GM12878 (cell line): ENCODE results near the gene LAP3. TPM values are rescaled to one million over a fixed set of nuclear protein-coding genes. Genes with fewer than 3 reads are reported as not detected.
A peak's percentile ranks its signal among the peaks of the same experiment; 100 is the strongest.

Experiments used
- ATF2 ChIP-seq: IDR thresholded peaks from 2 replicates; pipeline ENCODE4 v1.6.1; 2012; ENCODE audit warnings: low read length, inconsistent platforms
- BACH1 ChIP-seq: fragments of 450-650 bp; IDR thresholded peaks from 2 replicates; pipeline ENCODE4 v1.6.1; 2017; ENCODE audit warnings: mild to moderate bottlenecking, borderline replicate concordance
- BMI1 ChIP-seq: fragments of 450-650 bp; IDR thresholded peaks from 2 replicates; pipeline ENCODE4 v1.6.1; 2016; ENCODE audit warnings: mild to moderate bottlenecking, moderate library complexity, borderline replicate concordance
- BRCA1 ChIP-seq: IDR thresholded peaks from 2 replicates; pipeline ENCODE4 v1.6.1; 2011; ENCODE audit warnings: low read depth, low read length, improper control_type of control experiment
- DPF2 ChIP-seq: fragments of 450-650 bp; IDR thresholded peaks from 2 replicates; pipeline ENCODE4 v1.6.1; 2017; ENCODE audit warnings: mild to moderate bottlenecking
- EGR1 ChIP-seq, 2 experiments: IDR thresholded peaks; 1 replicate in 1 of 2; 2 replicates in 1 of 2; pipeline ENCODE4 v1.6.1; 2011 to 2012; ENCODE audit warnings: low read depth in 2 of 2, low read length in 2 of 2, borderline replicate concordance in 1 of 2, mild to moderate bottlenecking in 1 of 2, moderate library complexity in 1 of 2
- ELK1 ChIP-seq: IDR thresholded peaks from 2 replicates; pipeline ENCODE4 v1.6.1; 2012; ENCODE audit warnings: low read depth, low read length, improper control_type of control experiment
- EZH2 ChIP-seq: IDR thresholded peaks from 2 replicates; pipeline ENCODE4 v1.6.1; 2012; ENCODE audit warnings: low read depth, mild to moderate bottlenecking, control low read depth, inconsistent platforms, low read length, borderline replicate concordance; ENCODE audit not compliant: control insufficient read depth
- HDAC6 ChIP-seq: fragments of 200-600 bp; sonication (generic); IDR thresholded peaks from one replicate; pipeline ENCODE4 v1.8.0; 2017; ENCODE audit warnings: antibody characterized with exemption; ENCODE audit not compliant: unreplicated experiment
- HSF1 ChIP-seq: fragments of 150-350 bp; IDR thresholded peaks from 2 replicates; pipeline ENCODE4 v1.6.1; 2014; ENCODE audit warnings: mild to moderate bottlenecking, low read depth, low read length
- JUNB ChIP-seq: IDR thresholded peaks from 2 replicates; pipeline ENCODE4 v1.6.1; 2016; ENCODE audit warnings: antibody characterized with exemption, mild to moderate bottlenecking
- KLF5 ChIP-seq: fragments of 450-650 bp; IDR thresholded peaks from 2 replicates; pipeline ENCODE4 v1.6.1; 2014; ENCODE audit warnings: mild to moderate bottlenecking; ENCODE audit not compliant: partially characterized antibody
- MAX ChIP-seq: IDR thresholded peaks from 2 replicates; pipeline ENCODE4 v1.6.1; 2012; ENCODE audit warnings: low read depth, low read length, improper control_type of control experiment
- MXI1 ChIP-seq: fragments of 150-350 bp; IDR thresholded peaks from 2 replicates; pipeline ENCODE4 v1.6.1; 2011; ENCODE audit warnings: low read depth, mild to moderate bottlenecking, inconsistent platforms, low read length, improper control_type of control experiment
- MYC ChIP-seq: IDR thresholded peaks from 2 replicates; pipeline ENCODE4 v1.6.1; 2011; ENCODE audit warnings: mild to moderate bottlenecking, low read length, moderate library complexity, inconsistent platforms; ENCODE audit not compliant: insufficient read depth, insufficient replicate concordance, insufficient read length, severe bottlenecking
- POLR2AphosphoS2 ChIP-seq: IDR thresholded peaks from 2 replicates; pipeline ENCODE4 v1.6.1; 2011; ENCODE audit warnings: low read depth, mild to moderate bottlenecking, low read length, improper control_type of control experiment, moderate library complexity
- RUNX3 ChIP-seq: IDR thresholded peaks from 2 replicates; pipeline ENCODE4 v1.6.1; 2012; ENCODE audit warnings: low read length, inconsistent platforms
- SKIL ChIP-seq: fragments of 450-650 bp; IDR thresholded peaks from 2 replicates; pipeline ENCODE4 v1.6.1; 2017; ENCODE audit warnings: mild to moderate bottlenecking, low read depth, inconsistent platforms; ENCODE audit not compliant: poor library complexity, severe bottlenecking
- SMAD1 ChIP-seq: fragments of 450-650 bp; IDR thresholded peaks from 2 replicates; pipeline ENCODE4 v1.6.1; 2018; ENCODE audit warnings: mild to moderate bottlenecking, low read depth; ENCODE audit not compliant: partially characterized antibody
- SREBF1 ChIP-seq: IDR thresholded peaks from 2 replicates; pipeline ENCODE4 v1.6.1; 2012; ENCODE audit warnings: mild to moderate bottlenecking, low read length
- TCF7 ChIP-seq: IDR thresholded peaks from 2 replicates; pipeline ENCODE4 v1.6.1; 2014; ENCODE audit warnings: antibody characterized with exemption, borderline replicate concordance
- ZNF24 ChIP-seq: fragments of 450-650 bp; IDR thresholded peaks from 2 replicates; pipeline ENCODE4 v1.6.1; 2017; ENCODE audit warnings: antibody characterized with exemption, mild to moderate bottlenecking
- ZNF274 ChIP-seq: IDR thresholded peaks from one replicate; pipeline ENCODE4 v1.8.0; 2011; ENCODE audit not compliant: insufficient read length, insufficient read depth
- ZNF384 ChIP-seq: IDR thresholded peaks from 2 replicates; pipeline ENCODE4 v1.6.1; 2012; ENCODE audit warnings: low read depth, mild to moderate bottlenecking, low read length, improper control_type of control experiment, borderline replicate concordance
- polyA plus RNA-seq, 11 experiments: library from polyadenylated mRNA; depleted of rRNA in 4 of 11; unstranded in 6 of 11; stranded (reverse) in 5 of 11; fragments of >200 nt; fragmentation: Nextera tagmentation in 4 of 11; fragmentation: Illumina TruSeq in 1 of 11; extraction: Ambion mirVana in 4 of 11; extraction: Trizol in 1 of 11; gene quantifications; 1 replicate in 1 of 11; 2 replicates in 10 of 11; pipeline versions ENCODE4 v1.2.1 to v1.2.3, GENCODE V29; 2011 to 2016; ENCODE audit warnings: inconsistent platforms in 2 of 11, missing spikeins in 2 of 11, low read depth in 1 of 11
- total RNA-seq, 4 experiments: library from RNA; depleted of rRNA in 3 of 4; stranded (reverse); fragments of >200 nt in 3 of 4; fragmentation: Illumina TruSeq in 1 of 4; extraction: Trizol in 1 of 4; gene quantifications; 2 replicates each; pipeline versions ENCODE4 v1.2.1 to v1.2.3, GENCODE V29; 2013 to 2021

The LAP3 gene
- total and polyA plus RNA-seq, 10 of the 15 experiments (the other 5 are each of a cell fraction or from before 2014, with no cell fraction given) = 134 to 249 (median 204) TPM

GRCh38 chr4:17614416-17615299 lies 37.7 kb downstream of the LAP3 start, which contains the start of gene MED28 (continued):
- TF ChIP-seq BRCA1 (no peak), BMI1 (no peak), DPF2 (0 out of 2 replicates have a peak, but pooled peaks have one; percentile 22), EZH2 (no peak), ZNF24 (no peak), ELK1 (no peak), POLR2AphosphoS2 (peak; percentile 86), SREBF1 (no peak), MXI1 (peak; percentile 20; the same call in 1 of the 2 replicates), HSF1 (0 out of 2 replicates have a peak, but pooled peaks have one; percentile 16), SKIL (peak; percentile 75), MAX (peak; percentile 93), ZNF384 (no peak), TCF7 (no peak), ZNF274 (no peak), RUNX3 (no peak), MYC (no peak), BACH1 (no peak; the same call in 1 of the 2 replicates), EGR1 (IDR thresholded peaks at IDR 0.05; ENCODE audit: borderline replicate concordance in 1 of 2, low read depth in 2 of 2, low read length in 2 of 2) (peak in 1 of 2 experiments; percentile 61; a peak in 1 of 3 replicates), JUNB (no peak), KLF5 (peak; percentile 58), ATF2 (no peak), HDAC6 (no peak), SMAD1 (peak; percentile 39)
